Urinary bladder (tissue), 4 donors: ENCODE measurements around the gene RBM20. TPM values are rescaled to one million over a fixed set of nuclear protein-coding genes. Genes with fewer than 3 reads are reported as not detected.
"Not testable (repeated sequence)": the region's sequence is repeated elsewhere in the genome, so short reads cannot be mapped to it uniquely, and the experiment has no call there.

Experiments used
- DNase-seq: peaks from one replicate; pipeline ENCODE4 v3.0.0-alpha.2; 2015; ENCODE audit errors: extremely low spot score
- H3K27ac ChIP-seq: one replicate; pipeline ENCODE4 v1.5.1; 2013; ENCODE audit warnings: low read depth, mild to moderate bottlenecking, moderate library complexity
- H3K36me3 ChIP-seq: one replicate; pipeline ENCODE4 v1.6.1; 2013; ENCODE audit warnings: mild to moderate bottlenecking, moderate library complexity; ENCODE audit not compliant: insufficient read depth
- H3K4me1 ChIP-seq: one replicate; pipeline ENCODE4 v1.6.1; 2013; ENCODE audit warnings: mild to moderate bottlenecking, moderate library complexity; ENCODE audit not compliant: insufficient read depth
- H3K4me3 ChIP-seq: one replicate; pipeline ENCODE4 v1.5.1; 2013; ENCODE audit warnings: low read depth, low read length
- WGBS: extraction: QIAGEN DNeasy Blood & Tissue Kit; methylation state at CpG from one replicate; pipeline ENCODE4 v1.1.7; 2013; 5-methylcytosine and 5-hydroxymethylcytosine counted together
- polyA plus RNA-seq: library from polyadenylated mRNA; stranded (reverse); fragments of 200-250 nt; gene quantifications from one replicate; pipeline ENCODE4 v1.2.3, GENCODE V29; 2013
- total RNA-seq: library from RNA; depleted of rRNA; stranded (reverse); fragments of >200 nt; gene quantifications from one replicate; pipeline ENCODE4 v1.2.3, GENCODE V29; 2014
- donor health status: healthy with polysubstance abuse.
- donor health status: healthy.

RBM20 gene
- total and polyA plus RNA-seq, 2 donors: 0.68 to 2.3 TPM

GRCh38 chr10:110647136-110647430 lies 2.9 kb downstream of the RBM20 start:
- Histone ChIP-seq H3K4me3 (no peak overlapping the region), H3K36me3 (no peaks in the 10 kb centered on the region), H3K4me1 (peaks cover 5% of the 10 kb centered on the region), H3K27ac (no peak overlapping the region)
- no peak for DNase-seq
- 65% methylated on average over 3 of the region's 3 CpGs for WGBS

GRCh38 chr10:110648692-110649346 lies 4.7 kb downstream of the RBM20 start:
- DNase-seq: no peak
- no peak overlapping the region for H3K27ac ChIP-seq
- 94% methylated on average over 3 of the region's 3 CpGs for WGBS

GRCh38 chr10:110649347-110650264 lies 5.5 kb downstream of the RBM20 start:
- DNase-seq: no peak
- Histone ChIP-seq H3K4me3 (no peak overlapping the region), H3K4me1 (no peaks in the 10 kb centered on the region), H3K27ac (no peak overlapping the region), H3K36me3 (no peaks in the 10 kb centered on the region)
- WGBS: 62% methylated on average over 6 of the region's 6 CpGs

More at GRCh38 chr10:110648692-110649346, 4.7 kb downstream of the RBM20 start:
- Histone ChIP-seq H3K36me3 (no peaks in the 10 kb centered on the region), H3K4me1 (peaks cover 5% of the 10 kb centered on the region), H3K4me3 (no peak overlapping the region)

GRCh38 chr10:110650265-110650668 lies 6.1 kb downstream of the RBM20 start:
- 63% methylated on average over 1 of the region's 1 CpG for WGBS
- Histone ChIP-seq H3K4me1 (no peaks in the 10 kb centered on the region), H3K27ac (no peak overlapping the region), H3K4me3 (no peak overlapping the region), H3K36me3 (no peaks in the 10 kb centered on the region)
- no peak for DNase-seq

- Histone ChIP-seq H3K4me1 (no peaks in the 10 kb centered on the region), H3K4me3 (no peak overlapping the region), H3K36me3 (no peaks in the 10 kb centered on the region), H3K27ac (no peak overlapping the region)
- WGBS: 45% methylated on average over 12 of the region's 12 CpGs
- DNase-seq: no peak
Measured at GRCh38 chr10:110651044-110651958, 7.2 kb downstream of the RBM20 start.

- no peak for DNase-seq
- 82% methylated on average over 6 of the region's 6 CpGs for WGBS
- no peaks in the 10 kb centered on the region for H3K4me1 ChIP-seq
- no peak overlapping the region for H3K27ac ChIP-seq
- no peaks in the 10 kb centered on the region for H3K36me3 ChIP-seq
- H3K4me3 ChIP-seq: no peak overlapping the region
Measured at GRCh38 chr10:110652475-110653118, 8.5 kb downstream of the RBM20 start.

GRCh38 chr10:110655320-110655719 lies 11.2 kb downstream of the RBM20 start:
- H3K36me3 ChIP-seq: no peaks in the 10 kb centered on the region
- 21% methylated on average over 1 of the region's 1 CpG for WGBS
- no peaks in the 10 kb centered on the region for H3K4me1 ChIP-seq
- no peak overlapping the region for H3K27ac ChIP-seq
- no peak for DNase-seq
- no peak overlapping the region for H3K4me3 ChIP-seq

GRCh38 chr10:110656612-110657011 lies 12.5 kb downstream of the RBM20 start:
- H3K4me1 ChIP-seq: no peaks in the 10 kb centered on the region
- H3K4me3 ChIP-seq: no peak overlapping the region
- WGBS: 96% methylated on average over 4 of the region's 4 CpGs
- no peaks in the 10 kb centered on the region for H3K36me3 ChIP-seq
- H3K27ac ChIP-seq: no peak overlapping the region
- DNase-seq: no peak

- H3K4me1 ChIP-seq: no peaks in the 10 kb centered on the region
- no peak overlapping the region for H3K27ac ChIP-seq
- DNase-seq: no peak
- no peaks in the 10 kb centered on the region for H3K36me3 ChIP-seq
- WGBS: 75% methylated on average over 11 of the region's 11 CpGs
- H3K4me3 ChIP-seq: no peak overlapping the region
Measured at GRCh38 chr10:110657973-110658691, 14.0 kb downstream of the RBM20 start.

- H3K36me3 ChIP-seq: no peaks in the 10 kb centered on the region
- H3K27ac ChIP-seq: no peak overlapping the region
- 84% methylated on average over 1 of the region's 1 CpG for WGBS
- DNase-seq: no peak
- no peaks in the 10 kb centered on the region for H3K4me1 ChIP-seq
- H3K4me3 ChIP-seq: no peak overlapping the region
Measured at GRCh38 chr10:110659558-110659957, 15.4 kb downstream of the RBM20 start.

GRCh38 chr10:110660289-110660688 lies 16.2 kb downstream of the RBM20 start:
- H3K4me3 ChIP-seq, H3K27ac ChIP-seq, H3K36me3 ChIP-seq, H3K4me1 ChIP-seq, DNase-seq: not testable (repeated sequence)
- WGBS: 78% methylated on average over 8 of the region's 8 CpGs

GRCh38 chr10:110661292-110661691 lies 17.2 kb downstream of the RBM20 start:
- Histone ChIP-seq H3K4me3 (no peak overlapping the region), H3K27ac (no peak overlapping the region), H3K4me1 (no peaks in the 10 kb centered on the region), H3K36me3 (no peaks in the 10 kb centered on the region)
- no peak for DNase-seq
- WGBS: 90% methylated on average over 5 of the region's 5 CpGs
